Stomach (tissue), 4 donors: ENCODE results near the gene NEURL3.

Experiments
- EP300 ChIP-seq: sonication (generic); formaldehyde crosslinking; IDR thresholded peaks from one replicate; pipeline ENCODE4 v1.6.1; 2017; ENCODE audit warnings: antibody characterized with exemption
- POLR2A ChIP-seq, 4 donors: fragments of 450-650 bp; IDR thresholded peaks; one replicate each; pipeline ENCODE4 v1.6.1; 2016; ENCODE audit warnings: antibody characterized with exemption in 4 of 4, control low read depth in 2 of 4, mild to moderate bottlenecking in 1 of 4, moderate library complexity in 1 of 4
- POLR2AphosphoS5 ChIP-seq, 3 donors: sonication (generic); formaldehyde crosslinking; IDR thresholded peaks; one replicate each; pipeline ENCODE4 v1.6.1; 2016; ENCODE audit warnings: antibody characterized with exemption in 3 of 3
- TF ChIP-seq, protein P1 (sequence below), 7 experiments: fragments of 450-650 bp in 4 of 7; fragments of 200-600 bp in 3 of 7; sonication (generic) in 3 of 7; IDR thresholded peaks; one replicate each; pipeline ENCODE4 v1.5.1; 2016 to 2019; ENCODE audit warnings: antibody characterized with exemption in 7 of 7, control low read depth in 2 of 7, mild to moderate bottlenecking in 1 of 7

GRCh38 chr2:96537066-96537733 lies 32.0 kb upstream of the NEURL3 start:
- TF ChIP-seq POLR2A (IDR thresholded peaks at IDR 0.05) (no peak), EP300 (no peak), POLR2AphosphoS5 (IDR thresholded peaks at IDR 0.05) (peak; percentile 48 to 61 (median 55))
- TF ChIP-seq, protein P1, sequence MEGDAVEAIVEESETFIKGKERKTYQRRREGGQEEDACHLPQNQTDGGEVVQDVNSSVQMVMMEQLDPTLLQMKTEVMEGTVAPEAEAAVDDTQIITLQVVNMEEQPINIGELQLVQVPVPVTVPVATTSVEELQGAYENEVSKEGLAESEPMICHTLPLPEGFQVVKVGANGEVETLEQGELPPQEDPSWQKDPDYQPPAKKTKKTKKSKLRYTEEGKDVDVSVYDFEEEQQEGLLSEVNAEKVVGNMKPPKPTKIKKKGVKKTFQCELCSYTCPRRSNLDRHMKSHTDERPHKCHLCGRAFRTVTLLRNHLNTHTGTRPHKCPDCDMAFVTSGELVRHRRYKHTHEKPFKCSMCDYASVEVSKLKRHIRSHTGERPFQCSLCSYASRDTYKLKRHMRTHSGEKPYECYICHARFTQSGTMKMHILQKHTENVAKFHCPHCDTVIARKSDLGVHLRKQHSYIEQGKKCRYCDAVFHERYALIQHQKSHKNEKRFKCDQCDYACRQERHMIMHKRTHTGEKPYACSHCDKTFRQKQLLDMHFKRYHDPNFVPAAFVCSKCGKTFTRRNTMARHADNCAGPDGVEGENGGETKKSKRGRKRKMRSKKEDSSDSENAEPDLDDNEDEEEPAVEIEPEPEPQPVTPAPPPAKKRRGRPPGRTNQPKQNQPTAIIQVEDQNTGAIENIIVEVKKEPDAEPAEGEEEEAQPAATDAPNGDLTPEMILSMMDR (IDR thresholded peaks at IDR 0.05), result no peak
